Measurements from ENCODE around the gene RAD51B. TPM values are rescaled to one million over a fixed set of nuclear protein-coding genes. Genes with fewer than 3 reads are reported as not detected.

Gene RAD51B
- total RNA-seq, 6 experiments from 2014 or later: 2.7 to 5.8 (median 4.3) TPM

- intact Hi-C loops (cut with DNase I): no loop called here
- H3K4me3 ChIP-seq: no peak overlapping the region
- H3K9me3 ChIP-seq: no peaks in the 10 kb centered on the region
- H3K36me3 ChIP-seq: peaks cover 4 to 93% (median 39%) of the 10 kb centered on the region in 4 donors
- 30% methylated on average over 3 of the region's 3 CpGs for WGBS (ENCODE audit: insufficient coverage, low coverage, low lambda C conversion rate, missing lambda C conversion rate)
- H3K27ac ChIP-seq: no peak overlapping the region
- H3K27me3 ChIP-seq: no peaks in the 10 kb centered on the region
- TF ChIP-seq POLR2A (IDR thresholded peaks at IDR 0.05) (no peak), CTCF (IDR thresholded peaks at IDR 0.05) (no peak)
- H3K4me1 ChIP-seq: no peaks in the 10 kb centered on the region
- no peak for DNase-seq
- ATAC-seq: no peak
These were observed 37.5 kb upstream of the RAD51B start for GRCh38 chr14:67782090-67782489.

GRCh38 chr14:67784244-67784823, 35.2 kb upstream of the RAD51B start:
- H3K4me3 ChIP-seq: no peak overlapping the region
- TF ChIP-seq CTCF (IDR thresholded peaks at IDR 0.05) (no peak), POLR2A (IDR thresholded peaks at IDR 0.05) (no peak)
- no peaks in the 10 kb centered on the region for H3K9me3 ChIP-seq
- DNase-seq (no peak), ATAC-seq (no peak)
- peaks cover 4 to 96% (median 36%) of the 10 kb centered on the region in 4 donors for H3K36me3 ChIP-seq
- WGBS (ENCODE audit: insufficient coverage, low coverage, low lambda C conversion rate, missing lambda C conversion rate): 95% methylated on average over 5 of the region's 5 CpGs
- H3K27ac ChIP-seq: no peak overlapping the region
- intact Hi-C loops (cut with DNase I): no loop called here
- no peaks in the 10 kb centered on the region for H3K27me3 ChIP-seq
- no peaks in the 10 kb centered on the region for H3K4me1 ChIP-seq

- WGBS (ENCODE audit: insufficient coverage, low coverage, low lambda C conversion rate, missing lambda C conversion rate): 94% methylated on average over 4 of the region's 4 CpGs
- DNase-seq (no peak), ATAC-seq (no peak)
- TF ChIP-seq POLR2A (IDR thresholded peaks at IDR 0.05) (no peak), CTCF (IDR thresholded peaks at IDR 0.05) (no peak)
- no peak overlapping the region for H3K4me3 ChIP-seq
- H3K36me3 ChIP-seq: peaks cover 4 to 96% (median 41%) of the 10 kb centered on the region in 4 donors
- H3K4me1 ChIP-seq: no peaks in the 10 kb centered on the region
- intact Hi-C loops (cut with DNase I): no loop called here
- H3K27ac ChIP-seq: no peak overlapping the region
- no peaks in the 10 kb centered on the region for H3K27me3 ChIP-seq
- H3K9me3 ChIP-seq: no peaks in the 10 kb centered on the region
These were observed 34.1 kb upstream of the RAD51B start for GRCh38 chr14:67785270-67786109.

GRCh38 chr14:67787673-67788072, 31.9 kb upstream of the RAD51B start:
- Histone ChIP-seq H3K36me3 (peaks cover 4 to 87% (median 33%) of the 10 kb centered on the region in 4 donors), H3K4me3 (no peak overlapping the region), H3K4me1 (no peaks in the 10 kb centered on the region), H3K27me3 (no peaks in the 10 kb centered on the region), H3K27ac (no peak overlapping the region), H3K9me3 (no peaks in the 10 kb centered on the region)
- intact Hi-C loops (cut with DNase I): no loop called here
- WGBS (ENCODE audit: insufficient coverage, low coverage, low lambda C conversion rate, missing lambda C conversion rate): 100% methylated on average over 1 of the region's 1 CpG
- TF ChIP-seq POLR2A (IDR thresholded peaks at IDR 0.05): no peak
- TF ChIP-seq CTCF (IDR thresholded peaks at IDR 0.05): no peak
- ATAC-seq (no peak), DNase-seq (no peak)
